Stomach (tissue), 4 donors: Measurements from ENCODE around the gene HPN.

Experiments used
- CTCF ChIP-seq, 7 experiments: fragments of 450-650 bp in 4 of 7; fragments of 200-600 bp in 3 of 7; sonication (generic) in 3 of 7; IDR thresholded peaks; one replicate each; pipeline ENCODE4 v1.5.1; 2016 to 2019; ENCODE audit warnings: antibody characterized with exemption in 7 of 7, control low read depth in 2 of 7, mild to moderate bottlenecking in 1 of 7
- POLR2A ChIP-seq, 4 donors: fragments of 450-650 bp; IDR thresholded peaks; one replicate each; pipeline ENCODE4 v1.6.1; 2016; ENCODE audit warnings: antibody characterized with exemption in 4 of 4, control low read depth in 2 of 4, mild to moderate bottlenecking in 1 of 4, moderate library complexity in 1 of 4

- no peak for TF ChIP-seq CTCF (IDR thresholded peaks at IDR 0.05)
- no peak for TF ChIP-seq POLR2A (IDR thresholded peaks at IDR 0.05)
These were observed 68.0 kb downstream of the HPN start for GRCh38 chr19:35109395-35110112.
